Kidney (tissue), 14 donors: ENCODE results near the gene ASTN2. TPM values are rescaled to one million over a fixed set of nuclear protein-coding genes. Genes with fewer than 3 reads are reported as not detected.

Experiments used
- DNase-seq, 5 donors: peaks; one replicate each; pipeline ENCODE4 v3.0.0-alpha.2; 2013 to 2020
- FAIRE-seq: peaks from 2 replicates; lab custom pipeline; 2012; peaks lifted over from hg19 to GRCh38; lab: Jason Lieb, UNC
- H3K27ac ChIP-seq, 2 donors: one replicate each; pipeline ENCODE4 v1.7.0; 2013; ENCODE audit warnings: low read depth in 2 of 2, low read length in 2 of 2, inconsistent platforms in 1 of 2
- H3K27me3 ChIP-seq: one replicate; pipeline ENCODE4 v1.7.1; 2013; ENCODE audit warnings: low read length, inconsistent platforms; ENCODE audit not compliant: control insufficient read depth, insufficient read depth
- H3K36me3 ChIP-seq, 3 donors: one replicate each; pipeline versions ENCODE4 v1.7.0 to v1.7.1; 2013; ENCODE audit warnings: low read length in 3 of 3, control low read depth in 1 of 3, inconsistent platforms in 1 of 3; ENCODE audit not compliant: insufficient read depth in 3 of 3, control insufficient read depth in 2 of 3
- H3K4me1 ChIP-seq, 3 donors: one replicate each; pipeline versions ENCODE4 v1.7.0 to v1.7.1; 2013; ENCODE audit warnings: low read length in 3 of 3, inconsistent platforms in 1 of 3, low read depth in 1 of 3; ENCODE audit not compliant: control insufficient read depth in 2 of 3, insufficient read depth in 2 of 3
- H3K4me3 ChIP-seq, 3 donors: one replicate each; pipeline versions ENCODE4 v1.7.0 to v1.8.1; 2013; ENCODE audit warnings: low read length in 3 of 3, control low read depth in 1 of 3, inconsistent platforms in 1 of 3
- H3K9ac ChIP-seq, 3 donors: one replicate each; pipeline versions ENCODE4 v1.7.0 to v1.7.1; 2013; ENCODE audit warnings: low read length in 3 of 3, control low read depth in 1 of 3, inconsistent platforms in 1 of 3
- H3K9me3 ChIP-seq, 3 donors: one replicate each; pipeline versions ENCODE4 v1.7.0 to v1.7.1; 2013; ENCODE audit warnings: low read length in 3 of 3, control low read depth in 1 of 3, inconsistent platforms in 1 of 3; ENCODE audit not compliant: control insufficient read depth in 2 of 3, insufficient read depth in 1 of 3
- CTCF ChIP-seq: IDR thresholded peaks from 3 replicates; pipeline ENCODE4 v1.5.1; 2012; ENCODE audit warnings: mild to moderate bottlenecking, moderate library complexity, borderline replicate concordance; ENCODE audit not compliant: insufficient read depth; ENCODE audit errors: extremely low read depth
- intact Hi-C: fragments of 100-400 bp; cut with DNase I; formaldehyde crosslinking; loops from one replicate; pipeline ENCODE4 v1.11.1; 2022
- polyA plus RNA-seq: library from polyadenylated mRNA; stranded (reverse); fragments of 350-450 nt; fragmentation: Illumina TruSeq; extraction: RNeasy Lipid Tissue Mini Kit (QIAGEN cat#74804); gene quantifications from one replicate; pipeline ENCODE4 v1.2.3, GENCODE V29; 2014; ENCODE audit warnings: low read depth, low replicate concordance; ENCODE audit not compliant: insufficient read depth
- total RNA-seq: library from RNA; stranded (reverse); fragmentation: NEBNext Ultra II Directional; extraction: Animal tissue kit (Norgen Biotek cat#: 25700); gene quantifications from one replicate; pipeline ENCODE4 v1.2.1, GENCODE V29; 2021
- donor health status: control.
- donor health status: control.
- donor health status: control.
- donor health status: control.
- donor health status: control.
- donor health status: DM: yes; HTN: yes; CAD: no.
- donor health status: Normal renal cell carcinoma (clear cell type).

Gene ASTN2
- total and polyA plus RNA-seq, 2 donors from 2014 or later: 7.6 to 11.5 TPM

- intact Hi-C loops: no loop called here
- FAIRE-seq (no peak), DNase-seq (no peak)
- no peak for TF ChIP-seq CTCF
- peaks cover 7 to 25% (median 24%) of the 10 kb centered on the region in 3 donors for H3K36me3 ChIP-seq
- no peaks in the 10 kb centered on the region for H3K27me3 ChIP-seq
- H3K9ac ChIP-seq: no peak overlapping the region
- H3K27ac ChIP-seq: no peak overlapping the region
- no peak overlapping the region for H3K4me3 ChIP-seq
- no peaks in the 10 kb centered on the region for H3K9me3 ChIP-seq
- no peaks in the 10 kb centered on the region for H3K4me1 ChIP-seq
Observed at GRCh38 chr9:116700882-116701865, 713.7 kb downstream of the ASTN2 start.

- no peaks in the 10 kb centered on the region for H3K4me1 ChIP-seq
- no peak overlapping the region for H3K9ac ChIP-seq
- FAIRE-seq: no peak
- H3K4me3 ChIP-seq: no peak overlapping the region
- no peaks in the 10 kb centered on the region for H3K27me3 ChIP-seq
- TF ChIP-seq CTCF: no peak
- H3K27ac ChIP-seq: no peak overlapping the region
- peaks cover 7 to 25% (median 24%) of the 10 kb centered on the region in 3 donors for H3K36me3 ChIP-seq
- intact Hi-C loops: no loop called here
- DNase-seq: no peak
- H3K9me3 ChIP-seq: no peaks in the 10 kb centered on the region
Observed at GRCh38 chr9:116700279-116700678, 714.6 kb downstream of the ASTN2 start.

- no peak for TF ChIP-seq CTCF
- intact Hi-C loops: no loop called here
- peaks cover 7 to 25% (median 24%) of the 10 kb centered on the region in 3 donors for H3K36me3 ChIP-seq
- peak in 1 of 5 donors; percentile 45 for DNase-seq
- no peak overlapping the region for H3K9ac ChIP-seq
- no peak for FAIRE-seq
- H3K4me3 ChIP-seq: no peak overlapping the region
- no peaks in the 10 kb centered on the region for H3K27me3 ChIP-seq
- H3K4me1 ChIP-seq: no peaks in the 10 kb centered on the region
- no peaks in the 10 kb centered on the region for H3K9me3 ChIP-seq
- no peak overlapping the region for H3K27ac ChIP-seq
Observed at GRCh38 chr9:116697887-116698286, 717.0 kb downstream of the ASTN2 start.
